ENCODE data around the gene AP3S2. TPM values are rescaled to one million over a fixed set of nuclear protein-coding genes. Genes with fewer than 3 reads are reported as not detected.
"Not testable (repeated sequence)": the region's sequence is repeated elsewhere in the genome, so short reads cannot be mapped to it uniquely, and the experiment has no call there.

Gene AP3S2
- polyA plus RNA-seq, 5 donors: 22.3 to 37.2 (median 30.1) TPM

GRCh38 chr15:89802231-89802928 lies 91.4 kb downstream of the AP3S2 start:
- no peak for DNase-seq

- no peak for DNase-seq
Measured at GRCh38 chr15:89801471-89802195, 92.2 kb downstream of the AP3S2 start.

GRCh38 chr15:89799918-89800498 lies 93.8 kb downstream of the AP3S2 start:
- DNase-seq: no peak

GRCh38 chr15:89799011-89799911 lies 94.5 kb downstream of the AP3S2 start:
- no peak for DNase-seq

- no peak for DNase-seq
Measured at GRCh38 chr15:89797678-89798201, 96.1 kb downstream of the AP3S2 start.

GRCh38 chr15:89795996-89796395 lies 97.8 kb downstream of the AP3S2 start:
- no peak for DNase-seq

GRCh38 chr15:89794627-89795241 lies 99.1 kb downstream of the AP3S2 start:
- peak; percentile 25 to 40 for DNase-seq

GRCh38 chr15:89792106-89792805 lies 101.5 kb downstream of the AP3S2 start:
- no peak for DNase-seq

GRCh38 chr15:89790661-89791060 lies 103.1 kb downstream of the AP3S2 start:
- DNase-seq: no peak

- DNase-seq: no peak
Measured at GRCh38 chr15:89790206-89790605, 103.6 kb downstream of the AP3S2 start.

GRCh38 chr15:89788585-89788984 lies 105.2 kb downstream of the AP3S2 start:
- not testable (repeated sequence) for DNase-seq

- DNase-seq: no peak
Measured at GRCh38 chr15:89787944-89788343, 105.8 kb downstream of the AP3S2 start.

- no peak for DNase-seq
Measured at GRCh38 chr15:89785774-89786140, 108.0 kb downstream of the AP3S2 start.

GRCh38 chr15:89785064-89785773 lies 108.6 kb downstream of the AP3S2 start:
- DNase-seq: no peak

- no peak for DNase-seq
Measured at GRCh38 chr15:89784686-89784960, 109.2 kb downstream of the AP3S2 start.

- no peak for DNase-seq
Measured at GRCh38 chr15:89783861-89784685, 109.7 kb downstream of the AP3S2 start.

GRCh38 chr15:89783111-89783860 lies 110.5 kb downstream of the AP3S2 start:
- no peak for DNase-seq

- DNase-seq: not testable (repeated sequence)
Measured at GRCh38 chr15:89782619-89782950, 111.2 kb downstream of the AP3S2 start.
